Measurements from ENCODE around the gene S100A10. TPM values are rescaled to one million over a fixed set of nuclear protein-coding genes. Genes with fewer than 3 reads are reported as not detected.

The S100A10 gene
- total and polyA plus RNA-seq, 2 experiments from 2014 or later, result 35.9 to 634 TPM

GRCh38 chr1:151963288-151963687, 30.4 kb downstream of the S100A10 start (continued):
- TF ChIP-seq REST (IDR thresholded peaks at IDR 0.05; ENCODE audit: unreplicated experiment) (no peak), NANOG (IDR thresholded peaks at IDR 0.05; ENCODE audit: borderline replicate concordance) (no peak), ZNF114 (CRISPR knock-in tag; IDR thresholded peaks at IDR 0.05) (no peak), CTCF (conservative IDR thresholded peaks at IDR 0.05; ENCODE audit: low read depth in 2 of 2) (no peak), ZNF331 (CRISPR knock-in tag; IDR thresholded peaks at IDR 0.05; ENCODE audit: low read depth) (no peak)

GRCh38 chr1:151961833-151962232, 31.8 kb downstream of the S100A10 start:
- H3K4me3 Mint-ChIP-seq, result no peak overlapping the region
- H3K4me1 ChIP-seq (ENCODE audit: insufficient read depth), result no peaks in the 10 kb centered on the region
- no peak for DNase-seq (ENCODE audit: low spot score)

GRCh38 chr1:151960780-151961513, 32.7 kb downstream of the S100A10 start:
- no peaks in the 10 kb centered on the region for H3K36me3 ChIP-seq (ENCODE audit: insufficient read depth)
- Mint-ChIP-seq H3K36me3 (ENCODE audit: low read depth) (no peaks in the 10 kb centered on the region), H3K27me3 (ENCODE audit: insufficient read depth, low read depth, poor library complexity) (no peaks in the 10 kb centered on the region), H3K9me3 (no peaks in the 10 kb centered on the region), H3K4me1 (no peaks in the 10 kb centered on the region), H3K4me3 (no peak overlapping the region), H3K27ac (no peak overlapping the region)
- H3K27me3 ChIP-seq (ENCODE audit: insufficient read depth), result no peaks in the 10 kb centered on the region
- no peaks in the 10 kb centered on the region for H4K20me1 ChIP-seq (replicated peaks; ENCODE audit: insufficient read depth)
- H3K79me2 ChIP-seq (replicated peaks; ENCODE audit: insufficient read depth), result no peaks in the 10 kb centered on the region
- H3K4me2 ChIP-seq, result no peak overlapping the region
- ATAC-seq (no peak), DNase-seq (ENCODE audit: low spot score) (no peak)
- no peaks in the 10 kb centered on the region for H3F3A ChIP-seq (replicated peaks; ENCODE audit: low read depth)
- H2AFZ ChIP-seq, result no peak overlapping the region
- H3K4me1 ChIP-seq (ENCODE audit: insufficient read depth), result no peaks in the 10 kb centered on the region
- no peak overlapping the region for H3K4me3 ChIP-seq
- no peaks in the 10 kb centered on the region for H3K9me2 ChIP-seq (ENCODE audit: insufficient read depth)
- H3K27ac ChIP-seq (ENCODE audit: low read depth), result no peak overlapping the region
- TF ChIP-seq ZNF331 (CRISPR knock-in tag; IDR thresholded peaks at IDR 0.05; ENCODE audit: low read depth) (no peak), REST (IDR thresholded peaks at IDR 0.05; ENCODE audit: unreplicated experiment) (no peak), NANOG (IDR thresholded peaks at IDR 0.05; ENCODE audit: borderline replicate concordance) (no peak), JUNB (IDR thresholded peaks at IDR 0.05; ENCODE audit: unreplicated experiment) (no peak), STAT1 (IDR thresholded peaks at IDR 0.05; ENCODE audit: unreplicated experiment) (no peak), EZH2phosphoT487 (IDR thresholded peaks at IDR 0.05; ENCODE audit: unreplicated experiment) (no peak), POLR2AphosphoS5 (IDR thresholded peaks at IDR 0.05; ENCODE audit: low read depth) (no peak)

More at GRCh38 chr1:151961833-151962232, 31.8 kb downstream of the S100A10 start:
- Mint-ChIP-seq H3K4me1 (no peaks in the 10 kb centered on the region), H3K36me3 (ENCODE audit: low read depth) (no peaks in the 10 kb centered on the region), H3K27ac (no peak overlapping the region), H3K27me3 (ENCODE audit: insufficient read depth, low read depth, poor library complexity) (no peaks in the 10 kb centered on the region), H3K9me3 (no peaks in the 10 kb centered on the region)
- no peaks in the 10 kb centered on the region for H3K36me3 ChIP-seq (ENCODE audit: insufficient read depth)
- no peaks in the 10 kb centered on the region for H3K27me3 ChIP-seq (ENCODE audit: insufficient read depth)
- TF ChIP-seq EZH2phosphoT487 (IDR thresholded peaks at IDR 0.05; ENCODE audit: unreplicated experiment) (no peak), CREB1 (CRISPR knock-in tag; IDR thresholded peaks at IDR 0.05; ENCODE audit: low read depth) (no peak), STAT1 (IDR thresholded peaks at IDR 0.05; ENCODE audit: unreplicated experiment) (no peak), ZNF331 (CRISPR knock-in tag; IDR thresholded peaks at IDR 0.05; ENCODE audit: low read depth) (no peak), NANOG (IDR thresholded peaks at IDR 0.05; ENCODE audit: borderline replicate concordance) (no peak)
- H3F3A ChIP-seq (replicated peaks; ENCODE audit: low read depth), result no peaks in the 10 kb centered on the region
- no peak overlapping the region for H3K4me2 ChIP-seq
- no peak overlapping the region; the same call in 1 of the 2 replicates for H3K27ac ChIP-seq (ENCODE audit: low read depth)
- H3K79me2 ChIP-seq (replicated peaks; ENCODE audit: insufficient read depth), result no peaks in the 10 kb centered on the region
- no peak overlapping the region for H3K4me3 ChIP-seq
- H2AFZ ChIP-seq, result peak overlapping the region; percentile 88
- no peaks in the 10 kb centered on the region for H4K20me1 ChIP-seq (replicated peaks; ENCODE audit: insufficient read depth)
- no peaks in the 10 kb centered on the region for H3K9me2 ChIP-seq (ENCODE audit: insufficient read depth)
- no peak for ATAC-seq
